GM19438 (cell line): ENCODE measurements around the gene ARMC5.
"Not testable (repeated sequence)": the region's sequence is repeated elsewhere in the genome, so short reads cannot be mapped to it uniquely, and the experiment has no call there.

ENCODE experiments used
- ATAC-seq: cut with Tn5 transposase; IDR thresholded peaks from one replicate; pipeline ENCODE4 v1.9.1; 2021; ENCODE audit warnings: low read depth; ENCODE audit not compliant: unreplicated experiment

ARMC5 gene, protein sequence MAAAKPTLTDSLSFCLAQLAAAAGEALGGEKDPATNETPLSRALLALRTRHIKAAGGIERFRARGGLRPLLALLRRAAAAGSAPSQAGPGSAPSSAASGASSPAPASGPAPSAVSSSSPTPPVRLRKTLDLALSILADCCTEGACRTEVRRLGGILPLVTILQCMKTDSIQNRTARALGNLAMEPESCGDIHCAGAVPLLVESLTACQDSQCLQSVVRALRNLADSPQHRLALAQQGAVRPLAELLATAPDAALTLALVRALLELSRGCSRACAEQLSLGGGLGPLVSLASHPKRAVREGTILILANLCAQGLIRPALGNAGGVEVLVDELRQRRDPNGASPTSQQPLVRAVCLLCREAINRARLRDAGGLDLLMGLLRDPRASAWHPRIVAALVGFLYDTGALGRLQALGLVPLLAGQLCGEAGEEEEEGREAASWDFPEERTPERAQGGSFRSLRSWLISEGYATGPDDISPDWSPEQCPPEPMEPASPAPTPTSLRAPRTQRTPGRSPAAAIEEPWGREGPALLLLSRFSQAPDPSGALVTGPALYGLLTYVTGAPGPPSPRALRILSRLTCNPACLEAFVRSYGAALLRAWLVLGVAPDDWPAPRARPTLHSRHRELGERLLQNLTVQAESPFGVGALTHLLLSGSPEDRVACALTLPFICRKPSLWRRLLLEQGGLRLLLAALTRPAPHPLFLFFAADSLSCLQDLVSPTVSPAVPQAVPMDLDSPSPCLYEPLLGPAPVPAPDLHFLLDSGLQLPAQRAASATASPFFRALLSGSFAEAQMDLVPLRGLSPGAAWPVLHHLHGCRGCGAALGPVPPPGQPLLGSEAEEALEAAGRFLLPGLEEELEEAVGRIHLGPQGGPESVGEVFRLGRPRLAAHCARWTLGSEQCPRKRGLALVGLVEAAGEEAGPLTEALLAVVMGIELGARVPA

DNA sequence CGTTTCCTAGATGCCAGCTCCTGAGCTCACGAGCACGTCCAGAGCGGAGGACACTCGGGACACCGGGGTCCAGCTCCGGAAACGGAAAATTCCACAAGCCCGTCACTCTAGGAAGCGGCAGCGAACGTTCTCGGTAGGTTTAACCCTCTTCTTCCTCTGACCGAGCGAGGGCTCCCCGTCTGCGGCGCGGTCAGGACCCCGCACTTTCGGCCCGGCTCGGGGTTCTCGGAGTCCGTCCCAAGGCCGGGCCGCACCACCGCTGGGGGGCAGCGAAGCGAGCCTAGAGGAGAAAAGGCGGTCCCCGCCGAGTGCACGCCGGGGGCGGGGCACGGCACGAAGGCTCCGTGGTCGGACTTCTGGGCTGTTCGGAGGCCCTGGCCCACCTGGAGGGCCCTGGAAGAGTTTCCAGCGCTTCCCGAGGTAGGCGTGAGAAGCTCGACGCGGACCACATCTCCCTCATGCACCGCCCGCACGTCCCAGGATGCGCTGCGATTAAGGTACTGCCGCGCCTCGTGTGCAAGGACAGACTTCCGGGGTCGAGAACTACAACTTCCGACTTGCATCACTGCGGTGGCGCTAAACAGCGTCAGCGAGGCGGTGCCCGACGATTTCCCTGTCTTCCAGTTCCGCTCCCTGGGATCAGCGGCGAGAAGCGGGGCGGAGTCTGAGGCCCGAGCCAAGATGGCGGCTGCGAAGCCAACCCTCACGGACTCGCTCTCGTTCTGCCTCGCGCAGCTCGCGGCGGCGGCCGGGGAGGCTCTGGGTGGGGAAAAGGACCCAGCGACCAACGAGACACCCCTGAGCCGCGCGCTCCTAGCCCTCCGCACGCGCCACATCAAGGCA, at the start of gene ARMC5:
ARMC5 (plus strand) TSS at position 658 of the 843 bp plus-strand sequence; CDS start at position 682, 24 bp downstream.
- ATAC-seq = peak; percentile 69

DNA sequence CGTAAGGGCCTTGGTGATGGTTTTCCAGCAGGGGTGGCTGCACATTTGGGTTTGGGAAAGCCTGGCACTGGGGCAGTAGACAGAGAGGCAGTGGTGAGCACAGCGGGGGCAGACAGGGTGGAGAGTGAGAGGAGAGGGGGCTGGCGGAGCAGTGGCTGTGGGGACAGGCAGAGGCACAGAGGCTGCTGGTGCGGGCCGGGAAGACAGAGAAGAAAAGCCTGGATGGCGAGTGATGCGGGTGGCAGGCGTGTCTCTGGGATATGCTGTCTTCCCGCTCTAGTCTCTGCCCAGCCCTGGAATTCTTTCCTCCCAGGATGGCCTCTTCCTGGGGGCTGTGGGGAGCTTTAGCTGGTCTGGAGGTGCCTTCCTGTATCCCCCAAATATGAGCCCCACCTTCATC, 49.2 kb upstream of the ARMC5 start:
- no peak for ATAC-seq

DNA sequence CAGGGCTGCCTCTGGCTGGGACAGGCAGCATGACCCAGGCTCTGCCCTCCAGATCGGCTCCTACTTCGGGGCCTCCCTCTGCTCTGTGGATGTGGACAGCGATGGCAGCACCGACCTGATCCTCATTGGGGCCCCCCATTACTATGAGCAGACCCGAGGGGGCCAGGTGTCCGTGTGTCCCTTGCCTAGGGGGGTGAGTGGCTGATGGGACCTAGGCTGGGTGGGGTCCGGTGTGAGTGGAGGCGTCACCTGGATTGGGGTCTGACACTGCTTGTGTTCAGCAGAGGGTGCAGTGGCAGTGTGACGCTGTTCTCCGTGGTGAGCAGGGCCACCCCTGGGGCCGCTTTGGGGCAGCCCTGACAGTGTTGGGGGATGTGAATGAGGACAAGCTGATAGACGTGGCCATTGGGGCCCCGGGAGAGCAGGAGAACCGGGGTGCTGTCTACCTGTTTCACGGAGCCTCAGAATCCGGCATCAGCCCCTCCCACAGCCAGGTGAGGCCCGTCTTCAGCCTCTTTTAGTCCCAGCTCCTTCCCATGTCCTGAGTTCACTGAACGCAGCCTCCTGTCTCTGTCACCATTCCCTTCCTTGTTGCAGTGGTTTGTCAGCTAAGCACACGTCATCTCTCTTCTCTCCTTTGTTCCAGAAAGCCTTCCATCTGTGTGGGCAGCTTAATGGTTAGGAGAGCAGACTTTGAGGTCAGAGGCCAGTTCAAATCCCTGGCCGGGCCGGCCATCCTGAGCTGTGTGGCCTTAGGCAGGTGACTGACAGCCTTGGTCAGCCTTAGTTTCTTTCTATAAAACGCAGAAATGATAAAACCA, 48.1 kb upstream of the ARMC5 start:
- no peak for ATAC-seq

DNA sequence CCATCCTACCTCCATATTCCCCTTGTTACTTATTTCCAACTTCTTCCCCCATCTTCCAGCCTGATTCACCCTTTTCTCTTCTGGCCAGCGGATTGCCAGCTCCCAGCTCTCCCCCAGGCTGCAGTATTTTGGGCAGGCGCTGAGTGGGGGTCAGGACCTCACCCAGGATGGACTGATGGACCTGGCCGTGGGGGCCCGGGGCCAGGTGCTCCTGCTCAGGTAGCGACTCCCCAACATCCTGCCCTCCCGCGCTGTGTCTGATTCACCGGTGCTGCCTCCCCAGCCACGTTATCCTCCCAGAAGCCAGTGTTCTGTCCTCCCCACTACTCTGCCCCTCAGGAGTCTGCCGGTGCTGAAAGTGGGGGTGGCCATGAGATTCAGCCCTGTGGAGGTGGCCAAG, 46.6 kb upstream of the ARMC5 start:
- no peak for ATAC-seq

DNA sequence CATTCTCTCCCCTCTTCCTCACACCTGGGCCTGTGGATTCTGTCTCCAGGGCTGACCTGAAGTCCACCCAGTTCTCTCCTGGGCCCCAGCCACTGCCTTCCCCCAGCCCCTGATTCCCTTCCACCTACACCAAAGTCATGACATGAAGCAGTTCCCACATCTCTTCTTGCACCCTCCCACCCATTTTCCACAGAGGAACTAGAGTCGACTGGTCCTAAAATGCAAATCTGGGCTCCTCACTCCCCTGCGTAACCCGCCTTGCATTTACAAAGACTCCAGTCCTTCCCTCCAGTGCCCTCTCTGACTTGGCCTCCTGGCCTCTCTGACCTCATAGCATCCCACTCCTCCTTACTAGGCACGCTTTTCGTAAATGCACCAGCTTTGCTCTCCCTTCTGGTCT, 45.9 kb upstream of the ARMC5 start:
- no peak for ATAC-seq

DNA sequence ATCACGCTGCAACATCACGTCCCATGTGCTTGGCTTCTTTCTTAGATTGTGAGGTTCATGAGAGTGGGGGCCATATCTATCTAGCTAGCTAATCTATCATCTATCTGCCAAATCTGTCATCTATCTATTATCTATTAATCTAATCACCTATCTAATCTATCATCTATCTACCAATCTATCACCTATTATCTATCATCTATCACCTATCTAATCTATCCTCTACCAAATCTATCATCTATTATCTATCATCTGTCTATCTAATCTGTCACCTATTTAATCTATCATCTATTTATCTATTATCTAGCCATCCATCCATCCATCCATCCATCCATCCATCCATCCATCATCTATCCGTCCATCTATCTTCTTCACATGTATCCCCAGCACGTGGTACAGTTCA, 45.4 kb upstream of the ARMC5 start:
- no peak for ATAC-seq

DNA sequence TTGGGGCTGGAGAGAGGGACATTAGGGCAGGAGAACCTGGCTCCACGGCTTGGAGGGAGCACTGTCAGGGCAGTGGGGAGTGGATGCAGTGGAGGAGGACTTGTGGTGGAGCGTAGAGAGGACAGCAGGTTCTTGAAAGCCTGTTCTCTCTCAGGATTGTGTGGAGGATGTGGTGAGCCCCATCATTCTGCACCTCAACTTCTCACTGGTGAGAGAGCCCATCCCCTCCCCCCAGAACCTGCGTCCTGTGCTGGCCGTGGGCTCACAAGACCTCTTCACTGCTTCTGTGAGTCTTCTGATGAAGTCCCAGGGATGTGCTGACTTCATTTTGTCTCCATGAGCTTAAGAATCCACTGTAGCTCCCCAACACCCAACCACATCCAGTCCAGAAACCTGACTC, 44.6 kb upstream of the ARMC5 start:
- no peak for ATAC-seq

DNA sequence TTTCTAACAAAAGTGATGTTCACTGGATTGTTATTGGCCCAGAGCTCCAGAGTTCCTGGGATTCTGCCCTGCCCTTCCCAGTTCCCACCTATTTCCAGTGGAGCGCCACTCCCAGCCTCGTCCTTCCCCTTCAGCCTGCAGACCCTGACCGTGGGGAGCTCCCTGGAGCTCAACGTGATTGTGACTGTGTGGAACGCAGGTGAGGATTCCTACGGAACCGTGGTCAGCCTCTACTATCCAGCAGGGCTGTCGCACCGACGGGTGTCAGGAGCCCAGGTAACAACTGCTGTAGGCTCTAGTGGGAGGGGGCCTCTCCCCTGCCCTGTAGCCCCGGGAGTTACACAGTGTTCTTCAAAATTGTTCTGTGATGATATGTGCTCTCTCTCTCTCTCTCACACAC, 42.9 kb upstream of the ARMC5 start:
- no peak for ATAC-seq

DNA sequence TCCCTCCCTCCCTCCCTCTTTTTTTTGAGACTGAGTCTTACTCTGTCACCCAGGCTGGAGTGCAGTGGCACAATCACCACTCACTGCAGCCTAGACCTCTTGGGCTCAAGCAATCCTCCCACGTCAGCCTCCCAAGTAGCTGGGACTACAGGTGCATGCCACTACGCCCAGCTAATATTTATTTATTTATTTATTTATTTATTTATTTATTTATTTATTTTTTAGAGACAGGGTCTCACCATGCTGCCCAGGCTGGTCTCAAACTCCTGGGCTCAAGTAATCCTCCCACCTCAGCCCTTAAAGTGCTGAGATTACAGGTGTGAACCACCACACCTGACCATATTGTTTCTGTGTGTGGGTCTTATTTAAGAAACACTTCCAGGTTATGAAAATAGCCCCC, 42.3 kb upstream of the ARMC5 start:
- not testable (repeated sequence) for ATAC-seq

DNA sequence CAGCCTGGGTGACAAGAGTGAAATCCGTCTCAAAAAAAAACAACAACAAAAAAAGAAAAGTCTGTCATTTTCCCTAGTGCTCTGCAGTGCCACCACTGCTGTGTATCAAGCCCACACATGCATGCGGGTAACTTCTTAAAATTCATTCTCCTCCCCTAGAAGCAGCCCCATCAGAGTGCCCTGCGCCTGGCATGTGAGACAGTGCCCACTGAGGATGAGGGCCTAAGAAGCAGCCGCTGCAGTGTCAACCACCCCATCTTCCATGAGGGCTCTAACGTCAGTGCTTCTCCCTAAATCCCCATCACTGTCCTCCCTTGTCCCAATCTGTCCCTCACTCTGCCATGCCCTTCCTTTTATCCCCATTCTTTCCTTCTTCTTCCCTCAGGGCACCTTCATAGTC, 41.4 kb upstream of the ARMC5 start:
- no peak for ATAC-seq

DNA sequence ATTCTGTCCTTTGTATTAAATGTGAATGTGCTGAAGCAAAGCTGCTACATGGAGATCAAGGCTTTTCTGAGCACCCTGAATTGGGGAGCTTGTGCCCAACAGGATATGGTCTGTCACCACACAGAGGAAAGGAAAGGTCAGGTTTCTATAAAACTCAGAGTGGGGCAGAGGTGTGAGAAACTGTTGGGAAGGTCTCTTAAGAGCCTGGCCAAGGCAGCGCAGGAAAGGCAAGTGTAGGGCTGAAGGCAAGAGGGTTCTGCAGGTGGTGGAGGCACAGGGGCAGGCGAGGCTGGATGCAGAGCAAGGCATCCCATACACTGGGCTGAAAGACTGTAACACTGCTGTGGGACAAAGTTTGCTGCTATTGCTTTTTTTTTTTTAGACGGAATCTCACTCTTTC, 39.3 kb upstream of the ARMC5 start:
- ATAC-seq = no peak

DNA sequence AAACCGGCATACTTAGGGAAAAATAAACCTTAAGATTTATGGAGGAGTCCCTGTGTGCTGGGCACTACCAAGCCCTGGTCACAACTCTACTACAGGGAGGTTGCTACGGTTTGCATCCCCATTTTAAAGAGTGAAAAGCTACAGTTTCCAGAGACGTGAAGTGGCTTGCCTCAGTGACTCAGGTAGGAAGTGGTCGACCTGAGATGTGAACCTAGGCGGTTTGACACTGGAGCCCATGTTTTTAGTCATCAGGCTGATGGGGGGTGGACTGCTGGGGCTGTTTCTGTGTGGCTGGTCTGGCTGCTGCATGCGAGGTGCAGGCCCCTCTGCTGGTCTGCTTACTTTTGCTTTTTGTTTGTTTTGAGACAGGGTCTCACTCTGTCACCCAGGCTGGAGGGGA, 37.7 kb upstream of the ARMC5 start:
- no peak for ATAC-seq

DNA sequence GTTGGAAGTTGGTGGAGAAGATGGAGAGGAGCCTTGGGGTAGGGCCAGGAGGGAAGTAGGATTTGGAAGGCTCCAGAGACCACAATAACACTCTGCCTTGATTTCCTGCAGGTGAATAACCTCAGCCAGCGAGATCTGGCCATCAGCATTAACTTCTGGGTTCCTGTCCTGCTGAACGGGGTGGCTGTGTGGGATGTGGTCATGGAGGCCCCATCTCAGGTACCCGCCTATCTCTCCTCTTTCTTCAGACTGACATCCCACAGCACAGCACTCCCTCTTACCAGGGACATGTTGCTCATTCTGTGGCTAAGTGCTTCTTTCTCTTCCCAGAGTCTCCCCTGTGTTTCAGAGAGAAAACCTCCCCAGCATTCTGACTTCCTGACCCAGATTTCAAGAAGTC, 36.1 kb upstream of the ARMC5 start:
- ATAC-seq = no peak

DNA sequence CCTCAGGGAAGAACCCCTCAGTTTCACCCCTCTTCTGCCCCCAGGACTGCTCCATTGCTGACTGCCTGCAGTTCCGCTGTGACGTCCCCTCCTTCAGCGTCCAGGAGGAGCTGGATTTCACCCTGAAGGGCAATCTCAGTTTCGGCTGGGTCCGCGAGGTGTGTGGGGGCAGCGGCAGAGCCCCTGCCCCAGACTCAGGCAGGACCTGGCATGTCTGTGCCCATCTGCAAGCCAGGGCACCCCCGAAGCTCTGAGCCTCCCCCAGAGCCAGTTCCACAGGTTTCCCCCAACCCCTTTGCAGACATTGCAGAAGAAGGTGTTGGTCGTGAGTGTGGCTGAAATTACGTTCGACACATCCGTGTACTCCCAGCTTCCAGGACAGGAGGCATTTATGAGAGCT, 35.5 kb upstream of the ARMC5 start:
- ATAC-seq = no peak

DNA sequence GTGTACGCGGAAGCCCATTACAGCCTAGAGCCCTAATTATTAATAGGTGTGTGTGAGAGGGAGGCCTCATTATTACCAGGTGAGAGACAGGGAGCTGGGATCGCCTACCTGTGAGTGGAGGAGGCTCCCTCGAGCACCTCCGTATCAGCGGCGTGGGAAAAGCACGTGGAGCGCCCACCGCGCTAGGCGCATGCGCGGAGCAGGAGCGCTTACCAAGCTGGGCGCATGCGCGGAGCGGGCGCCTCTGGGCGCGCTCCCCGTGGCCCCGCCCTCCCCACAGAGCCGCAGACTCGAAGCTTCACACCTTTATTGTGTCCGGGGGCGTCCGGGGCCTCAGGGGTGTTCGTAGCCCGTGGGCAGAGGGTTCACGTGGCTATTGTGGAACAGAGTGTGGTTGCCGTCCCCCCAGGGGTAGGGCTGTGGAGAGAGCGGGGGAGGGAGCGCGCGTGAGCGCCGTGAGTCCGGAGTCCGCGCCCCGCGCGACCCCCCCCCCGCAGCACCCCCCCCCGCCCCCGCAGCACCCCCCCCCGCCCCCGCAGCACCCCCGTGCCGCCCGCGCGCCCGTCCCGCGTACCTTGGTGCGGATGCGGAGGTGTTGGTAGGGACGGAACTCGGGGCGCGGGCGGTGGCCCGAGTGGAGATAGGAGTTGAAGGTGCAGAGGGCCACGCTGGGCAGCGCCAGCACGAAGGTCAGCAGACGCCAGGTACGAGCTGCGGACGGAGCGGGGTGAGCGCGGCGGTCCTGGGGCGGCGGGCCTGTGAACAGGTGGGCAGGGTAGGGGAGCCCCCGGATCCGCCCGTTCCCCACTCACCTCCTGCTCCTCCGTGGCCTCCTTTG, 31.6 kb upstream of the ARMC5 start:
- no peak for ATAC-seq

DNA sequence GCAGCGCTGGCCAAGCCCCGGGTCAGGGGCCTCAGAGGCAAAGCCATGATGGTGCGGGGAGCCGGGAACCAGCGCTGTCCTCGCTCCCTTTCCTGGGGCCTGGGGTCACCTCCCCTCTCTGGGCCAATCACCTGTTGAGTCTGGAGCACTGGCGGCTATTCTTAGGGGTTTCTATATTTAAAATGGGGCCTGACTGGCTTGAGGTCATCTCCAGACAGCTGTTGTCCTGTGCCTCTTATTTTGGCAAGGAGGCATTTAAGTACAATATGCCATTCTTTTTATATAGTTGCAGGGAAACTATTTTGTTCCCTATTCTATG, 31.1 kb upstream of the ARMC5 start, which contains the start of gene COX6A2:
COX6A2 (minus strand) TSS at position 82 of the 319 bp plus-strand sequence; CDS start at position 47, 35 bp downstream.
- ATAC-seq = no peak

DNA sequence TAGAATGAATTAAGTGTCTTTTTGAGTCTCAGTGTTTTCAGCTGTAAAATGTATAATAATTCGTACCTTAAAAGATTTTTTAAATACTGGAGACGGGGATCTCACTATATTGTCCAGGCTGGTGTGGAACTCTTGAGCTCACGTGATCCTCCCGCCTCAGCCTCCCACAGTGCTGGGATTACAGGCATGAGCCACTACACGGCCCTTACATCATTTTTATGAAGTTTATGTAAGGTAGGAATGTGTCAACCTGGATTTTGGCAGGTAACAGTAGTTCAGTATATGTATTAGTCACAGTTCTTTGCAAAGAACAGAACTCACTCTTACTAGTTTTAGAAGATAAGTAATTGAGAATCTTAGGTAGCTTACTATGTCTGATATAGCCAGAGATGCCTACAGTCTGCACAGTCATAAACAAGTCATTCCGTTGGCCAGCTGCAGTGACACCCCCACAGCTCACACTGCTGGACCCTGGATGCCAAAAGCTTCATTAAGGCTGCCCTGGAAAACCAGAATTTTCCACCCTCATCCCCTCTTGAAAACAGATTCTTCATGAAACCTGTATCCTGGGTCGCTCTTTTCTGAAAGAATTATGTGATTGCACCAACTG, 30.6 kb upstream of the ARMC5 start:
- ATAC-seq = no peak

DNA sequence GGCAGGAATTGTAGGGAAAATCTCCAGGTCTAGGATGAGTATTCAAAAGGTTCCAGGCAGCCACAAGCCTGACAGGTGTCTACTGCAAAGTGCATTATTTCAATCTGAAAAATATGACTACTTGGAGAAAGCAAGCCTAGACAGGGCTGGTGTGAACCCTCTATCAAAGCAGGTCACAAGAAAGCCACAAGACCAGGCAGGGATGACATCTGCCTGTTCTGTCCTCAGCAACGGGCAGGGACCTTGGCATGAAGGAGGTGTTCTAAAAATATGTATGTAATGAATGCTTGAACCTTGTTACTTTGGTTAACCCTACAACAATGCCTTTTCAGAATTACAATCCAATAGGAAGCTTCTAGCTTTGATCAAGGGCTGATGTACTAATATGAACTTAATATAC, 30.0 kb upstream of the ARMC5 start:
- ATAC-seq = no peak

DNA sequence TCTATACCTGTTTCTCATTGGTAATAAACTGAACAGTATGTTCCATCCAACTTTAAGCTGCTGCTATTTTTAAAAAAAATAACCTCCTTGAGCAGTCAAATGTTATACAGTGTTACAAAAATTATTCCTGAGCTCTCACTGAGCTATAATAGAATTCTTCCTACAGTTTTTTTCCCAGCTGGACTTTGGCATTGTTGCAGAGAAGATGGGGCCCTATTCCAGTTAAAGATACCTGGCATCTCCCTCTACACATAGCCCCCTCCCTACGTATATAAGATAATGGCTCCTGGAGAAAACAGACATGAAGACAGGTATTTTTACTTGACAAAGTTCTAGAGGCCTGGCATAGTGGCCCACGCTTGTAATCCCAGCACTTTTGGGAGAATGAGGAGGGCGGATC, 29.5 kb upstream of the ARMC5 start:
- ATAC-seq = no peak
